Measurements from ENCODE around the gene SKA1. TPM values are rescaled to one million over a fixed set of nuclear protein-coding genes. Genes with fewer than 3 reads are reported as not detected.

SKA1 gene
- total RNA-seq, 1 donor from 2014 or later = 2.0 TPM

DNA sequence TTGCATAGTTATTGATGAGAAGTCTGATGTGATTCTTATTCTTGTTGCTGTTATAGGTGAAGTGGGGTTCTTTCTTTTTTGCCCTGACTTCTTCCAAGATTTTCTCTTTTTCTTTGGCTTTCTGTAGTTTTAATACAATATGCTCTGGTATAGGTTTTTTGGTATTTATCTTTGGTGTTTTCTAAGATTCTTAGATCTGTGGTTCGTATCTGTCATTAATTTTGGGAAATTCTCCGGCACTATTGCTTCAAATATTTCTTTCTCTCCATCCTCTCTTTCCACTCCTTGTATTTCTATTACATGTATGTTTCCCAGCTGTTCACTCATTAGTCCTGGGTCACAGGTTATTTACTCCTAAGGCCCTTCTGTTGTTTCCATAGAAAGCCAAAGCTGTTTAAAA, 43.8 kb downstream of the SKA1 start:
- DNase-seq = no peak
- no peak overlapping the region for H3K27ac Mint-ChIP-seq (ENCODE audit: unreplicated experiment)
- peaks cover 7% of the 10 kb centered on the region for H3K9me3 Mint-ChIP-seq (ENCODE audit: unreplicated experiment)
- no peaks in the 10 kb centered on the region for H3K27me3 Mint-ChIP-seq (ENCODE audit: unreplicated experiment)
- TF ChIP-seq, protein P1, sequence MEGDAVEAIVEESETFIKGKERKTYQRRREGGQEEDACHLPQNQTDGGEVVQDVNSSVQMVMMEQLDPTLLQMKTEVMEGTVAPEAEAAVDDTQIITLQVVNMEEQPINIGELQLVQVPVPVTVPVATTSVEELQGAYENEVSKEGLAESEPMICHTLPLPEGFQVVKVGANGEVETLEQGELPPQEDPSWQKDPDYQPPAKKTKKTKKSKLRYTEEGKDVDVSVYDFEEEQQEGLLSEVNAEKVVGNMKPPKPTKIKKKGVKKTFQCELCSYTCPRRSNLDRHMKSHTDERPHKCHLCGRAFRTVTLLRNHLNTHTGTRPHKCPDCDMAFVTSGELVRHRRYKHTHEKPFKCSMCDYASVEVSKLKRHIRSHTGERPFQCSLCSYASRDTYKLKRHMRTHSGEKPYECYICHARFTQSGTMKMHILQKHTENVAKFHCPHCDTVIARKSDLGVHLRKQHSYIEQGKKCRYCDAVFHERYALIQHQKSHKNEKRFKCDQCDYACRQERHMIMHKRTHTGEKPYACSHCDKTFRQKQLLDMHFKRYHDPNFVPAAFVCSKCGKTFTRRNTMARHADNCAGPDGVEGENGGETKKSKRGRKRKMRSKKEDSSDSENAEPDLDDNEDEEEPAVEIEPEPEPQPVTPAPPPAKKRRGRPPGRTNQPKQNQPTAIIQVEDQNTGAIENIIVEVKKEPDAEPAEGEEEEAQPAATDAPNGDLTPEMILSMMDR (IDR thresholded peaks at IDR 0.05; ENCODE audit: partially characterized antibody, unreplicated experiment) = no peak
- H3K4me1 Mint-ChIP-seq (ENCODE audit: low read depth, unreplicated experiment) = no peaks in the 10 kb centered on the region
- no peak overlapping the region for H3K4me3 Mint-ChIP-seq (ENCODE audit: unreplicated experiment)
- H3K36me3 Mint-ChIP-seq (ENCODE audit: unreplicated experiment) = peaks cover 14% of the 10 kb centered on the region

DNA sequence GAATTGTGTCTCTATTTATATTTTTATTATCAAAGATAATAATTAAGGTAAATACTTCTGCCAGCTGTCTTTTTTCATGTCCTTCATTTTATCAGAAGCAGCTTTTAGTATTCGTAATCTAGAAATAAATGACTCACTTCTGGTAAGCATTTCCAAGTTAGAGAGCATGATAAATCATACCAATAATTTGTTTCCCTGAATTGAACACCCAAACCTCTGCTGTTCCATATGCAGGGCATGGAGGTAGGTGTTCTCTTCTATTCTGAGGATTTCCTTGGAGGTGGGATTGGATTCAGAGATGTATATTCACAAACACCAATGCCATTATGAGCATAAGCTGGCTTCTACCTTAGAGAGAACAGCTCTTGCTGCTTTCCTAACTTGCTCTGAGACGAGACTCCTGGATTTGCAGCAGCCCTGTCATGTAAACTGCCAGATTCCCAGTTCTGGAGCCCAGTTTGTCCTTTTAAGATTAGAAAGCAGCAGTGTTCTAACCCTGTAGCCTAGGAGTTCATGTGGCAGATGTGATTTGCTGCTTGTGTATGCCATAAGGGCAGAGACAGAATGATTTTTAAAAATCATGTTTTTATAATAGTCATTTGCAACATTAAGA, 47.5 kb downstream of the SKA1 start:
- Mint-ChIP-seq H3K27me3 (ENCODE audit: unreplicated experiment) (no peaks in the 10 kb centered on the region), H3K4me1 (ENCODE audit: low read depth, unreplicated experiment) (peaks cover 1% of the 10 kb centered on the region), H3K9me3 (ENCODE audit: unreplicated experiment) (peaks cover 7% of the 10 kb centered on the region), H3K4me3 (ENCODE audit: unreplicated experiment) (no peak overlapping the region), H3K27ac (ENCODE audit: unreplicated experiment) (no peak overlapping the region), H3K36me3 (ENCODE audit: unreplicated experiment) (peaks cover 22% of the 10 kb centered on the region)
- TF ChIP-seq, protein P1 (IDR thresholded peaks at IDR 0.05; ENCODE audit: partially characterized antibody, unreplicated experiment) = no peak
- no peak for DNase-seq

DNA sequence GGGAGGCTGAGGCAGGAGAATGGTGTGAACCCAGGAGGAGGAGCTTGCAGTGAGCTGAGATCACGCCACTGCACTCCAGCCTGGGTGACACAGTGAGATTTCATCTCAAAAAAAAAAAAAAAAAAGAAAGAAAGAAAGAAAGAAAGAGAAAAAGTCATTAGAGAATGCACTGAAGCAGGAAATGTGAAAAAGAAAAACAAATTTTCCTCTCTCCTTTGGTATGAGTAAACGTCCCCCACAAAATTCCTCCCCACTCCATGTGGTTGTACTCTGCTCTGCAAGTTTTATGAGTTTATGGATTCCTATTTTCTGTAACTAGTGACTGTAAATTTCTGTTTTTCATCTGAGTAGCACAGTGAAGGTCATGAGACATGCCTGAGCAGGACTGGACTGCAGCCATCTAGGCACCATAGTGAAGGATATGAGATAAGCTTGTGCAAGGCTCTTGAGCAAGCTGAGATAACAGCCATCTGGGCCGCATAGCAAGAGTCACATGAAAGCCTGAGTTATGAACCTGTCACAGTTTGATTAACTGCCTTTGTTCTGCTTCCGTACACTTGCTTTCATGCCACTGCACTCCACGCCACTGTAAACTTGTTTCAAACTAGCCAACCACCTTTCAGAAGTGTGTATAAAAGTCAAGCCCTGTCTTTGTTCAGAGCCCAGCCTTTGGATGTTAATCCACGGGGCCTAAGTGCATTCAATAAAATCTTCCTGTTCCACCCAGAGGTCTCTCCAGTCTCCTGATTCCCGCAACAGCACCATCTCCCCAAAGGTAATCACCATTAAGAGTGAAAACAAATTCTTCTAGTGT, 50.2 kb downstream of the SKA1 start:
- Mint-ChIP-seq H3K4me1 (ENCODE audit: low read depth, unreplicated experiment) (peaks cover 1% of the 10 kb centered on the region), H3K9me3 (ENCODE audit: unreplicated experiment) (no peaks in the 10 kb centered on the region), H3K27ac (ENCODE audit: unreplicated experiment) (no peak overlapping the region), H3K4me3 (ENCODE audit: unreplicated experiment) (no peak overlapping the region), H3K27me3 (ENCODE audit: unreplicated experiment) (no peaks in the 10 kb centered on the region), H3K36me3 (ENCODE audit: unreplicated experiment) (peaks cover 8% of the 10 kb centered on the region)
- DNase-seq = no peak
- TF ChIP-seq, protein P1 (IDR thresholded peaks at IDR 0.05; ENCODE audit: partially characterized antibody, unreplicated experiment) = no peak

DNA sequence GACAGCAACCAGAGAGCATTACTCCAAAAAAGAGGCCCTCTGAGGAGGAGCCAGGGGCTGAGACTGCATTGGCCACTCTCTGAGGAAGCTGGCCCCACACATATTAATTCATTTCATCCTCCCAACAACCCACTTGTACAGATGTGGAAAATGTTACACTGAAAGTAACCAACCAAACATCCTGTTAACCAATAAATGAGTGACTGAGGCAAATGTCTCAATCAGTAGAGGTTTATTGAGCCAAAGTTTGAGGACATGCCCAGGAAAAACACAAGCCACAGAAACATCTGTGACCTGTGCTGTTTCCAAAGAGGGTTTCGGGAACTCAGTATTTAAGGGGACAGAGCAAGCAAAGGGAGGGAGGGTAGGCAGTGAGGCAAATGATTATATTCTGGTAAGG, 53.0 kb downstream of the SKA1 start:
- TF ChIP-seq, protein P1 (IDR thresholded peaks at IDR 0.05; ENCODE audit: partially characterized antibody, unreplicated experiment) = no peak
- Mint-ChIP-seq H3K27me3 (ENCODE audit: unreplicated experiment) (no peaks in the 10 kb centered on the region), H3K36me3 (ENCODE audit: unreplicated experiment) (peaks cover 8% of the 10 kb centered on the region), H3K4me1 (ENCODE audit: low read depth, unreplicated experiment) (peaks cover 1% of the 10 kb centered on the region), H3K4me3 (ENCODE audit: unreplicated experiment) (no peak overlapping the region), H3K9me3 (ENCODE audit: unreplicated experiment) (no peaks in the 10 kb centered on the region), H3K27ac (ENCODE audit: unreplicated experiment) (no peak overlapping the region)
- no peak for DNase-seq
